Measurements from ENCODE around the gene OR4Q2.

OR4Q2 gene

DNA sequence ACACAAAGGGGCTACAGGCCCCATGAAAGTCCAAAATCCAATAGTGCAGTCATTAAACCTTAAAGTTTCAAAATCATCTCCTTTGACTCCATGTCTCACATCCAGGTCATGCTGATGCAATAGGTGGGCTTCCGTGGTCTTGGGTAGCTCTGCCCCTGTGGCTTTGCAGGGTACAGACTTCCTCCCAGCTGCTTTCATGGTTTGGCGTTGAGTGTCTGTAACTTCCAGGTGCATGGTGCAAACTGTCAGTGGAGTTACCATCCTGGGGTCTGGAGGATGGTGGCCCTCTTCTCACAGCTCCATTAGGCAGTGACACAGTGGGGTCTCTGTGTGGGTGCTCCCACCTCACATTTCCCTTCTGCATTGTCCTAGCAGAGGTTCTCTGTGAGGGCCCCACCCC, 8.5 kb upstream of the OR4Q2 start:
- Histone ChIP-seq H3K79me2 (ENCODE audit: control insufficient read depth, low read length) (no peaks in the 10 kb centered on the region), H3K36me3 (ENCODE audit: control insufficient read depth, low read length) (no peaks in the 10 kb centered on the region), H3K4me1 (ENCODE audit: control insufficient read depth, low read length) (no peaks in the 10 kb centered on the region), H3K9me3 (ENCODE audit: control insufficient read depth, insufficient read depth, low read length) (no peaks in the 10 kb centered on the region), H3K9me2 (replicated peaks; ENCODE audit: control insufficient read depth, low read length) (no peaks in the 10 kb centered on the region), H3K27me3 (ENCODE audit: control insufficient read depth, low read length) (no peaks in the 10 kb centered on the region), H4K20me1 (ENCODE audit: control insufficient read depth, insufficient read depth, low read depth, low read length) (no peaks in the 10 kb centered on the region), H3K4me2 (ENCODE audit: low read length) (no peak overlapping the region), H3K27ac (ENCODE audit: low read depth, low read length) (no peak overlapping the region), H3K4me3 (ENCODE audit: low read length) (no peak overlapping the region), H3F3A (ENCODE audit: control insufficient read depth, insufficient read depth) (no peaks in the 10 kb centered on the region)
- TF ChIP-seq EZH2phosphoT487 (IDR thresholded peaks at IDR 0.05; ENCODE audit: borderline replicate concordance, low read length) = no peak
- TF ChIP-seq, protein P1, sequence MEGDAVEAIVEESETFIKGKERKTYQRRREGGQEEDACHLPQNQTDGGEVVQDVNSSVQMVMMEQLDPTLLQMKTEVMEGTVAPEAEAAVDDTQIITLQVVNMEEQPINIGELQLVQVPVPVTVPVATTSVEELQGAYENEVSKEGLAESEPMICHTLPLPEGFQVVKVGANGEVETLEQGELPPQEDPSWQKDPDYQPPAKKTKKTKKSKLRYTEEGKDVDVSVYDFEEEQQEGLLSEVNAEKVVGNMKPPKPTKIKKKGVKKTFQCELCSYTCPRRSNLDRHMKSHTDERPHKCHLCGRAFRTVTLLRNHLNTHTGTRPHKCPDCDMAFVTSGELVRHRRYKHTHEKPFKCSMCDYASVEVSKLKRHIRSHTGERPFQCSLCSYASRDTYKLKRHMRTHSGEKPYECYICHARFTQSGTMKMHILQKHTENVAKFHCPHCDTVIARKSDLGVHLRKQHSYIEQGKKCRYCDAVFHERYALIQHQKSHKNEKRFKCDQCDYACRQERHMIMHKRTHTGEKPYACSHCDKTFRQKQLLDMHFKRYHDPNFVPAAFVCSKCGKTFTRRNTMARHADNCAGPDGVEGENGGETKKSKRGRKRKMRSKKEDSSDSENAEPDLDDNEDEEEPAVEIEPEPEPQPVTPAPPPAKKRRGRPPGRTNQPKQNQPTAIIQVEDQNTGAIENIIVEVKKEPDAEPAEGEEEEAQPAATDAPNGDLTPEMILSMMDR (IDR thresholded peaks at IDR 0.05; ENCODE audit: low read depth, low read length, poor library complexity, severe bottlenecking) = no peak

DNA sequence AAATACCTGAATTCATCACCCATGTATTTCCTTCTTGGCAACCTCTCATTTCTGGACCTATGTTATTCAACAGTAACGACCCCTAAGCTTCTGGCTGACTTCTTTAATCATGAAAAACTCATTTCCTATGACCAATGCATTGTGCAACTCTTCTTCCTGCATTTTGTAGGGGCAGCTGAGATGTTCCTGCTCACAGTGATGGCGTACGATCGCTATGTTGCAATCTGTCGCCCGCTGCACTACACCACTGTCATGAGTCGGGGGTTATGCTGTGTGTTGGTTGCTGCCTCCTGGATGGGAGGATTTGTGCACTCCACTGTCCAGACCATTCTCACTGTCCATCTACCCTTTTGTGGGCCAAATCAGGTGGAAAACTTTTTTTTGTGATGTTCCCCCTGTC, 356 bp downstream of the OR4Q2 start:
- no peaks in the 10 kb centered on the region for H3F3A ChIP-seq (ENCODE audit: control insufficient read depth, insufficient read depth)
- H4K20me1 ChIP-seq (ENCODE audit: control insufficient read depth, insufficient read depth, low read depth, low read length) = no peaks in the 10 kb centered on the region
- H3K27ac ChIP-seq (ENCODE audit: low read depth, low read length) = no peak overlapping the region
- no peak overlapping the region for H3K4me3 ChIP-seq (ENCODE audit: low read length)
- H3K4me2 ChIP-seq (ENCODE audit: low read length) = no peak overlapping the region
- H3K79me2 ChIP-seq (ENCODE audit: control insufficient read depth, low read length) = no peaks in the 10 kb centered on the region
- TF ChIP-seq, protein P1 (IDR thresholded peaks at IDR 0.05; ENCODE audit: low read depth, low read length, poor library complexity, severe bottlenecking) = no peak
- TF ChIP-seq EZH2phosphoT487 (IDR thresholded peaks at IDR 0.05; ENCODE audit: borderline replicate concordance, low read length) = no peak
- no peaks in the 10 kb centered on the region for H3K4me1 ChIP-seq (ENCODE audit: control insufficient read depth, low read length)
- H3K27me3 ChIP-seq (ENCODE audit: control insufficient read depth, low read length) = no peaks in the 10 kb centered on the region
- H3K9me3 ChIP-seq (ENCODE audit: control insufficient read depth, insufficient read depth, low read length) = peaks cover under 1% of the 10 kb centered on the region; the same call in 1 of the 2 replicates
- H3K9me2 ChIP-seq (replicated peaks; ENCODE audit: control insufficient read depth, low read length) = no peaks in the 10 kb centered on the region
- no peaks in the 10 kb centered on the region for H3K36me3 ChIP-seq (ENCODE audit: control insufficient read depth, low read length)

DNA sequence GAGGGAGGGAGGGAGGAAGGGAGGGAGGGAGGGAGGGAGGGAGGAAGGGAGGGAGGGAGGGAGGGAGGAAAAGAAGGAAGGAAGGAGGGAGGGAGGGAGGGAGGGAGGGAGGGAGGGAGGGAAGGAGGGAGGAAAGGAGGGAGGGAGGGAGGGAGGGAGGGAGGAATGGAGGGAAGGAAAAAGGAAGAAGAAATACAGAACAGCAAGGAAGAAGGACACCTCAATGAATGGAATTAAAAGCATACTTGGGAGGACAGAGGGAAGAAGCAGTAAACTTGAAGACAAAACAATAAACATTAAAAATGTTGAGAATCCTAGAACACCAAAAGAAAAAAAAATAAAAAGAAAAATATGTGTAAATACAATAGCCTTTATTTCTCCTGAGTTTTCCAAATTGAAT, 6.2 kb downstream of the OR4Q2 start:
- Histone ChIP-seq H3K27ac (ENCODE audit: low read depth, low read length) (no peak overlapping the region), H3K4me3 (ENCODE audit: low read length) (no peak overlapping the region), H3K79me2 (ENCODE audit: control insufficient read depth, low read length) (no peaks in the 10 kb centered on the region), H3K4me2 (ENCODE audit: low read length) (no peak overlapping the region), H3K4me1 (ENCODE audit: control insufficient read depth, low read length) (no peaks in the 10 kb centered on the region), H3F3A (ENCODE audit: control insufficient read depth, insufficient read depth) (no peaks in the 10 kb centered on the region), H4K20me1 (ENCODE audit: control insufficient read depth, insufficient read depth, low read depth, low read length) (no peaks in the 10 kb centered on the region), H3K36me3 (ENCODE audit: control insufficient read depth, low read length) (no peaks in the 10 kb centered on the region), H3K9me2 (replicated peaks; ENCODE audit: control insufficient read depth, low read length) (no peaks in the 10 kb centered on the region), H3K9me3 (ENCODE audit: control insufficient read depth, insufficient read depth, low read length) (peaks cover 5% of the 10 kb centered on the region; the same call in 1 of the 2 replicates), H3K27me3 (ENCODE audit: control insufficient read depth, low read length) (no peaks in the 10 kb centered on the region)
- TF ChIP-seq, protein P1 (IDR thresholded peaks at IDR 0.05; ENCODE audit: low read depth, low read length, poor library complexity, severe bottlenecking) = no peak
- no peak for TF ChIP-seq EZH2phosphoT487 (IDR thresholded peaks at IDR 0.05; ENCODE audit: borderline replicate concordance, low read length)
